HG03432 (cell line): ENCODE measurements around the gene AFF3.
"Not testable (repeated sequence)": the region's sequence is repeated elsewhere in the genome, so short reads cannot be mapped to it uniquely, and the experiment has no call there.

ENCODE experiments used
- ATAC-seq: cut with Tn5 transposase; IDR thresholded peaks from one replicate; pipeline ENCODE4 v1.9.1; 2021; ENCODE audit warnings: mild to moderate bottlenecking, moderate library complexity; ENCODE audit not compliant: unreplicated experiment

AFF3 gene

DNA sequence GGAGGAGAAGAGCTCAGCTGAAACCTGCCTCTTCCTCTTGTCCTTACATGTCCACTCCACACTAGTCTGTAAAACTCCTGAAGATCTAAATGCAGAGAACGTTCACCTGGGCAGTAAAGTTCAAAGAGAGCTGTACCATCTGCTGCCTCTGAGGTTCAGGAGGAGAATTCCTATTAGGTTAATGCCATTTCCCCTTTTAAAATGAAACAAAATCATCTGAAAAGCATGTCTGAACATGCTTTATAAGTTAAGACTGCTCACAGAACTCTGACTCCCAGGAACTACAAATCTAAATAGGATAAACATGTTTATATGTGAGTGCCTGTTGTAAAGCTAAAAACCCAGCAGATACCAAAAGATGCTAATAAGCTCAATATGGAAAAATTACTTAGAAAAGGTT is 164.4 kb downstream of the AFF3 start:
- ATAC-seq: no peak

DNA sequence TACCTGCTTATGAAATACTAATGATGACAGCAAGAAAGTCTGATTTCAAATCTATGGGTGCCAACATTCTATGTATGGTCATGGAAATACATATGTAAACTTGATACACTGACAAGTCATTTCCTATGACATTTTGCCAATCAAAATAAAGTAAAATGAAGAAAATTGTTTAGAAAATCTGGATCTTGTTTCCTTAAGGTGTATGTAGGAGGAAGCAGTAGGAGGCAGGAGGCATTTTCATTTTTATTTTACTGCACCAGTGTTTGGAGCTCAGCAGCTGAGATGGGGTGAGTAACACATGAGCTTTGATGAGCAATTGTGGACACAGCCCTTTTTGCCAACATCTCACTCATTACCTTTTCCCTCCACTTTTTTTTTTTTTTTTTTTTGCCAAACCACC is 167.0 kb downstream of the AFF3 start:
- no peak for ATAC-seq

DNA sequence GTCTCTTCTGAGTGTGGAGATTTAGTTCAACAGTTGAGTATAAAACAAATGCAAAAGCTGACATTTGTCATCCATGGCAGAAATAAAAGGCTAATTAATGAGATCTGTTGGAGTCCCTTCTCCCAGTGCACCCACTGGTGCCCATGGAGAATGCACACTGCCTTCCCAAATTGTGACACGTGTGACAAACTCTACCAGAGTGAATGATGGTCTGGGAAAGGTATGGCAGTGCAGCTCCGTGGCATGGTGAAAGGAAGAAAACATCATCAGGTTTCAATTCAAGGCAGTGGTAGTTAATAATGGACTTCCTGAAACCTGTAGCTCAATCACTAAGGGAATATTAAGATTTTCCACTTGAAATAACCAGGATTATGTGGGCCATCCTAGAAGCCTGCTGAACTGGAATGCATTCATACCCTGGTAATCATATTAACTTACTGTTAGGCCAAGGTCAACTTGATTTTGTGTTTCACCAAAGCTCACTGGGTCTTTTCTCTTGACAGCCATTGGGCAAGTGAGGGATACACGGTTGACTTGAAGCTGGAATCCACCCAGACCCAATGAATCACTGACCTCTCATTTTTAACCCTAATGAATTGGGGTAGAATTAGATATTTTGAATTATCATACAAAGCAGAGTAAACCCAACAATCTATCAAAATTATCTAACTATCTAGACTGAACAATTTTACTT is 167.6 kb downstream of the AFF3 start:
- ATAC-seq: no peak

DNA sequence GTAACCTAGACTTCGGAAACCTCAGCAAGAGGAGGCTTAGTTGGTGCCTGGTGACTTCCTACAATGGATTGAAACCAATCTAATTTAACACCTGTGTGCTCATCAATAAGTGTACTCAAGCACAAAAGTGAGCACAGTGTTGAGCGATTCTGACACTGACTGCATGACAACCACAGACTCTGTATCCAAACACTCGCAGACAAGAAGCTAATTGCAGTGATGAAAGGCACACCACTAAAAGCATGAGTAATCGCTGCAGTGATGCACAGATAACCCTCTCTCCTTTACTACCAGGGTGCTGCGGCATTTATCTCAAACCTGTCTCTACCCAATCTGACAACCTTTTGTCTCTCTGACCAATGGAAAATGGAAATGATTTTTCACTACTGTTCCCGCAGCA is 168.1 kb downstream of the AFF3 start:
- ATAC-seq: no peak

DNA sequence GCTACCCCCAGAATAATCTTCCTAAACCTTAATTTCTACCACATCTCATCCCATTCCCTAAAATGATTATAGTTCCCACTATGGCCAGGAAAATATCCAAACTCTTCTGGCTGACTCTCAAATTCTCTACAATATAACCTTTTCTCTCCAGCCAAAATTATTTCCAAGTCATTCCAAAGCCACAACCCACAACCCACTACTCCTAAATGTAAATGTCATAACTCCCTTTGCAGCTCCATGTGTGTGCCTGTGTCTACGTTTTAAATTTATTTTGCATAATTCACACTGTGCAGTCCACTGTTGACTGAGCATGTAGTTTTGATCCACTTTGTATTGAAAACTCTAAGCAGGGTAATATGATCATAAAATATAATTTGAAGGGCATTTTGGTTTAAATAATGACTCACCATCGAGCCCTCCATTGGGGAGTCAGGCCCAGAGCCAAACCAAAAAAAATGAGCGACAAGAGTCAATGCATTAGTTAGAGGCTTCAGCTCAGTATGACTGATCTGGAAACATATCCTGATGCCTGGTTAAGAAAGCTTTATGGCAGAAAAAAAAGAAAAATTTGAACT is 171.0 kb downstream of the AFF3 start:
- no peak for ATAC-seq

- no peak for ATAC-seq
Observed at GRCh38 chr2:99970292-99970868, 172.0 kb downstream of the AFF3 start.

GRCh38 chr2:99961196-99961913 is 181.0 kb downstream of the AFF3 start:
- ATAC-seq: no peak

DNA sequence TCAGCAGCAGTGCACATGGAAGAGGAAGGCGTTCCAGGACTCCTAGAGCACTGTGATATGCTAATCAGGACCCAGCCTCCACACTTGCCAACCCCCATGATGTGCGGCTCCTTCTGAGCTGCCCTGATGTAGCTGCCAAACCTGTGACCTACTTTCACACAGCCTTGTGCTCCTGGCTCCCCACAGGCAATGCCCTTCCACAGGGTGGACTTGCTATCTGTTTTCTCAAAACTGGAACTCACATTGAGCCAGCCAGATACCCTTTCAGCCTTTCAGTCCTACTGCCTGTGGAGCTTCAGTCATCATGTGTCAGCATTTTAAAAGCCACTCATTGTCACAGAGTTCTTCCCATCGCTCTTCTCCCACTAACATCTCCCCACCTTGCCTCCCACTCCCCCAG is 181.6 kb downstream of the AFF3 start:
- ATAC-seq: no peak

DNA sequence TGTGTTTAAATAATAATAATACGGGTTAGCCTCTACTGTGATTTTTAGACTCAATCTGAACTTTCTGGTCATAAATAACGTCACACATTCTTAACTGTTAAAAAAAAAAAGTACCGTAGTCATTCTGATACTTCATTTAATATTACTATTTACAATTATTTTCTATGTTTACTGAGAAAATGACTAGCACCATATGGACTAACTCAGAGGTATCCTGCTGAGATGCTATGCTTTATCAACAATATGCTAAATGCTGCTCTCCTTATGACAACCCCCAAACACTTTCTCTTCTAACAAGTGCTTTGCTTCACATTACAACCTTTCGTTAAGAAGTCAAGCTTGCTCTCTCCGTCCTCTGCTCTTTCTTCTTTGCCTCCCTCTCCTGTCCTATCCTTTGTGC is 182.1 kb downstream of the AFF3 start:
- ATAC-seq: no peak

GRCh38 chr2:99959261-99960014 is 183.0 kb downstream of the AFF3 start:
- ATAC-seq: no peak

DNA sequence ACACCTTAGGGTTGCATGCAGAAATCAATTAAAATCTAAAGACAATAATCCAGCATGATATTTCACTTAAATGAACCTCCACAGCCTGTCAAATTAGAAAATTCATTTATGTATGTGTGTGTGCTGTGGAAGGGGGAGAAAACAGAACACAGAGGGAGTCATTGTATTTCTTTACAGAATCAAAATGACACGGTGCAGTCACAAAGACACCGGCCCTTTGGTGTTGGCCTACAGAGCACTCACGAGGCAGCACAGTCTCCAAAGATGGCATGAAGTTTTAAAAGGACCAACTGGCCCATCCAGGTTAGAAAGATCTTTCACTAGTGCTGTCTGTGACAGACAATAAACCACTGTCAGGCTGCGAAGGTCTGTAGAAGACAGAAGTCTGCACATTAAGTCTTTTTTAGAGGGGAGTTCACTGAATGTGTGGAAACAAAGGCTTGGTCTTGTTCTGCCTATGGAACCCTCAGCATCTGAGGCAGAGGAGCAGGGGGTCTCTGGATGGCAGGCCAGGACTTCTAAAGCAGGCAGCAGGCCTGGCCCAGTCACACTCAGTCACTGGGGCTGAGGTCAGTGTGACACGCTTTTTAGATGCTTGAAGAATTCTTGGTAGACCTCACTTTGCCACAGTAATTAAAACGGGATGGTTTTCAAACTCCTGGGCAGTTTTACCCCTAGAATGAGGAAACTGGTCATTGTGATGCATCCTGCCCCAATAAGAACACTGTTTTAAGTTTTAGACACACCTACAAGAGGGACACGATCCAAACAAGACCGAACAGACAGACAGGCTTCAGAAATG is 184.9 kb downstream of the AFF3 start:
- no peak for ATAC-seq

- no peak for ATAC-seq
Observed at GRCh38 chr2:99956232-99957030, 186.0 kb downstream of the AFF3 start.

GRCh38 chr2:99953750-99954149 is 188.6 kb downstream of the AFF3 start:
- no peak for ATAC-seq

- ATAC-seq: no peak
Observed at GRCh38 chr2:99949963-99950362, 192.4 kb downstream of the AFF3 start.

- no peak for ATAC-seq
Observed at GRCh38 chr2:99949530-99949929, 192.9 kb downstream of the AFF3 start.

DNA sequence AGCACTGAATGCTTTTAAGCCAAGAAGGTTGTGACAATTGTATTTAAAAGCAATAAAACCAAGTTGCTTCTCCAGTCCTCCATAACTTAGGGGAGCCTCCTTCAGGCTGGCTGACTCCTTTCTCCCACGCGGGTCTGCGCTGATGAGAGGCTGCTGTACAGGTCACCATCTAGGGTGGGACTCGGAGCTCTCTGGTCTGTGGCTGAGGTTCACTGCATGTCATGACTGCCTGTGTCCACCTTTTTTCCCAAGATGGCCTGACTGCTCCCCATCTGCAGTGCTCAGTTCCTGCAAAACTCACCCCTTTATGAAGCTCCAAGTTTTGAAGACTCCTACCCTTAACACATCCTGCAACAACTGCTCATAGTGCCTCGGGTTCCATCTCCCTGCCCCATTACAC is 194.4 kb downstream of the AFF3 start:
- no peak for ATAC-seq

DNA sequence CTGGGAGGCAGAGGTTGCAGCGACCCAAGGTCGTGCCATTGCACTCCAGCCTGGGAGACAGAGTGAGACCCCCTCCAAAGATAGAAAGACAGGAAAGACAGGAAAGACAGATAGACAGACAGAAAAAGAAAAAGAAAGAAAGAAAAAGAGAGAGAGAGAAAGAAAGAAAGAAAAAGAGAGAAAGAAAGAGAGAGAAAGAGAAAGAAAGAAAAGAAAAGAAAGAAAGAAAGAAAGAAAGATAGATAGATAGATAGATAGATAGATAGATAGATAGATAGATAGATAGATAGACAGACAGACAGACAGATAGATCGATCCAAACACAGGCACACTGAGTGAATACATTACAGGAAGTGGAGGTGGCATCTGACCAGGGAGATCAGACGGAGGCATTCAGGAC is 195.0 kb downstream of the AFF3 start:
- ATAC-seq: not testable (repeated sequence)

GRCh38 chr2:99944019-99944418 is 198.4 kb downstream of the AFF3 start:
- ATAC-seq: no peak

- ATAC-seq: no peak
Observed at GRCh38 chr2:99942561-99943347, 199.6 kb downstream of the AFF3 start.
